Activated CD4-positive, alpha-beta T cell treated with anti-CD3 and anti-CD28 coated beads for 48 hours (primary cell): ENCODE results near the gene MYOT.
"Not testable (repeated sequence)": the region's sequence is repeated elsewhere in the genome, so short reads cannot be mapped to it uniquely, and the experiment has no call there.

ENCODE experiments used
- DNase-seq: peaks from one replicate; pipeline ENCODE4 v3.0.0-alpha.2; 2020

MYOT gene

DNA sequence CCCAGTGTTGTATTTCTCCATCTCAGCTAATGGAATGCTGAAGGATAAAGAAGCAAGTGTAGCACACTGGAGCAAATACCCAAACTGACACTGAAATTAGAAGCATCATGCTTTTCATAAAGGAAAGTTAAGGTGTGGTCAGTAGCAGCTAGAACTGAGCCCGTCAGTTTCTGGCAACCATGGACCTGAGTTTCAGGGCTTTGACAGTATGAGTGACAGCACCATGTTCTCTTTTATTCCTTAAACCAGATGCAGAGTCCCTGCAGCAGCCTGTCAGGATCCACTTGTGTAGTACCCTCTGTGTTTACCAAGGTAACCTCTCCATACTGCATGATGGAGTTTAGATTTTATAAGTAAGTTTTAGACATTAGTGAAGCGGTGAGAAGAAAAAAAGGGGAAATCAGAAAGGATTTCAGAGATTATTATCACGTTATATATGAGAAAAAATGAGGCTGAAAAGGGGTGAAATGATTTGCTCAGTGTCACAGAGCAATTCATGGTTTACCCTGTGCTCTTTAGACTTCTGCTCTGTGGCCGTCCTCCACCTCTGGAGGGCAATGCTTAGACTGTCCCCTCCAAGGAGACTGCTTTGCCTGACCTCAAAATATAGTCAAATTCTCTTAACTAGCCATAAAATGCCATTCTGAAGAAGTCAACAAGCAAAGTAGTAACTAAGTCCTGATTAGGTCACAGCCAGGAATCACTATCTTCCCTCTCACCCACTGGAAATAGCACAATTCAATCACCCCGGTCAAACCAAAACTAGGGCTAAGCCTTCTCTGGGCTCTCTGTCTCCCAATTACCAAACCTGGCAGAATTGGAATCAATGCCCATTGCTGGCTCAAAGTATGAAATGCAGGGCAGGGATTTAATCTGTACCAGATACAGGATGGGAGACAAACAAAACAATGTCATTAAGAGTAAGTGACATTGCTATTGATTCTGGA lies 10.5 kb upstream of the MYOT start:
- no peak for DNase-seq

DNA sequence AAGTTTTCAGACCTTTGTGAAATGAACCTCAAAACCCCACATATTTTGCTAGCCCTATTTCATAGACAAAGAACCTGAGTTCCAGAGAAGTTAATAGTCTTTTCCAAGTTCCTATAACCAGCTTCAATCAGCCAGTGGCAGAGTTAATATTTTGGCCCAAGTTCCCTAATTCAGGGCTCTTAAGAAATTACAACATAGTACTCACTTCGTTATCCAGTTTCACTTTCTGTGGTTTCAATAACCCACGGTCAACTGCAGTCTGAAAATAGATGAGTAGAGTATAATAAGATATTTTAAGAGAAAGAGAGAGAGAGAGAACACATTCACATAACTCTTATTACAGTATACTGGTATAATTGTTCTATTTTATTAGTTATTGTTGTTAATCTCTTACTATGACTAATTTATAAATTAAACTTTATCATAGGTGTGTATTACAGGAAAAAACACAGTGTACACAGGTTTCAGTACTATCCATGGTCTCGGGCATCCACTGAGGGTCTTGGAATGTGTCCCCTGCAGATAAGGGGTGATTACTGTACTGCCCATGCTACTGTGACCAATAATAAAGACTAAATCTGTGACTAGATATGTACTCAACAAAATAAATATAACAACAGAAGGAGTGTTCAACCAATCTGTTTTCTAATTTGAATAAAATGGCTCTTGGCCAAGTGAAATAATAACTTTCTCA lies 9.3 kb upstream of the MYOT start:
- no peak for DNase-seq

DNA sequence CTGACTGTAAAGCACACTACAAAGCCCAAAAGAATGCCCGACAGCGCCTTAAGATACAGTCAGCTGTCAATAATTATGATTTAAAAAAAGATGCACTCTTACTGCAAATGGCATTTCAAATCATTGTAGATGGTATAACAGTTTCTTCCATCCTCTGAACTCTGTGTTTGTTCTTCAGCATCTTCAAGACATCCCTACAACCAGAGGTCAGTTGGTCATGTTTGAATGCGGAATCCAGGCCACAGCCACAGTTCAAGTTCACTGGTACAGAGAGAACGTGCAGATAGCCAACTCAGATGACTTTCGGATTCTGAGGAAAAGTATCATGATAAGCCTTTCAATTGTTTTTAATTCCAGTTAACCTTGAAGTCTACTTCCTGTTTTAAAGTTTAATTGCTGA lies 8.7 kb upstream of the MYOT start:
- no peak for DNase-seq

DNA sequence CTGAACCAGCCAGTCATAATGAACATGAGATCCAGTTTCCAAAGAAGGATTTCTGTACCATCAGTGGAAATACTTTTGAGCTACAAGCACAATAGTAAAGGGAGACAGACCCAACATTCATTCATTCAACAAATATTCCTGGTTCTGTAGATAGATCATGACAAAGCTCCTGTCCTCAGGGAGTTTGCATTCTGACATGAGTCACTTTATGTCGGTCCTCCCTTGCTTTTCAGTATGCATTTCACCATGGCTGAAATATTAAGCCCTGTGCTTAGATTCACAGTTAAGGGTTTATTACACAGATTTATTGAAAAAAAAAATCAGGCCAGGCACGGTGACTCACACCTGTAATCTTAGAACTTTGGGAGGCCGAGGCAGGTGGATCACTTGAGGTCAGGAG lies 5.4 kb upstream of the MYOT start:
- no peak for DNase-seq

DNA sequence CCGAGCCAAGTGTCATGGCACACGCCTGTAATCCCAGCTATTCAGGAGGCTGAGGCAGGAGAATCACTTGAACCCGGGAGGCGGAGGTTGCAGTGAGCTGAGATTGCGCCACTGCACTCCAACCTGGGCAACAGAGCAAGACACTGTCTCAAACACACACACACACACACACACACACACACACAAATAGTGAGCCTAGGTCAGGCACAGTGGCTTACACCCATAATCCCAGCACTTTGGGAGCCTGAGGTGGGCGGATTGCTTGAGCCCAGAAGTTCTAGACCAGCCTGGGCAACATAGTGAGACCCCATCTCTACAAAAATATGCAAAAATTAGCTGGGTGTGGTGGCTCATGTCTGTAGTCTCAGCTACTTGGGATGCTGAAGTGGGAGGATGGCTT lies 4.0 kb upstream of the MYOT start:
- DNase-seq: not testable (repeated sequence)

DNA sequence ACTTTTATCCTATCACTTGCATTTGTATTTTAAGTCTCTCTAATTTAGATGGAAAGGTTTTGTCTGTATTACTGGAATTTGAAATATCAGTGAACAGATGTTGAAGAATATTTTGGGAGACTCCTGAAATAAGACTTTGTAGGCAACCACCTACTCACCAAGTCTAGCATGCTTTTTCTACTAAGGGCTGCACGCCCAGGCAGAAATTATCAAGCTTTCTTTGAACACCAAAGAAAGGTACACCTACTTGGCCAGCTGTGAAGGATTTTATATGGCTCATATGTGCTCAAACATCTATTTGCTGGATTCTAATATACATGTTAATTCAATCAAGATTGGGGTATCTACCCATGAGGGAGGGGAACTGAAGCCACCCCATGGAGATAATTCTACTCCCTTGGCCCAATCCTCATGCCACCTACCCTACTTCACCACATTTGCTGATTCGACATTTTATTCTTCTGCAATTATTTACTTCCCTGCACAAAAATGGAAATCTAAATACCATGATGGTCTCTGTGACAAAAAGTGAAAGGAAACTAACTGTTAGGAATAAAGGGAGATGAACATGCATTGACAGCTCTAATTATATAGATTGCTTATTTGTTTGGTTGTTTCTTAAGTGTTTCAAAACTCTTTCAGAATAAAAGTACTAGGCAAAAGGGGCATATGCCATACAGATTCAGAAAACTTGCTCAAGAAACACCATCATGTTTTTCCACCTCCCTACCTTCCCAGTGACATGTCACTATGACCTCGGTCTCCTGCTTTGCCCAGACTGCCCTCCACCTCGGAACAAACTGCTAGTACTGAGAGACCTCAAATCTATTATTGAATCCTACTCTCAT lies 895 bp upstream of the MYOT start:
- DNase-seq: no peak

DNA sequence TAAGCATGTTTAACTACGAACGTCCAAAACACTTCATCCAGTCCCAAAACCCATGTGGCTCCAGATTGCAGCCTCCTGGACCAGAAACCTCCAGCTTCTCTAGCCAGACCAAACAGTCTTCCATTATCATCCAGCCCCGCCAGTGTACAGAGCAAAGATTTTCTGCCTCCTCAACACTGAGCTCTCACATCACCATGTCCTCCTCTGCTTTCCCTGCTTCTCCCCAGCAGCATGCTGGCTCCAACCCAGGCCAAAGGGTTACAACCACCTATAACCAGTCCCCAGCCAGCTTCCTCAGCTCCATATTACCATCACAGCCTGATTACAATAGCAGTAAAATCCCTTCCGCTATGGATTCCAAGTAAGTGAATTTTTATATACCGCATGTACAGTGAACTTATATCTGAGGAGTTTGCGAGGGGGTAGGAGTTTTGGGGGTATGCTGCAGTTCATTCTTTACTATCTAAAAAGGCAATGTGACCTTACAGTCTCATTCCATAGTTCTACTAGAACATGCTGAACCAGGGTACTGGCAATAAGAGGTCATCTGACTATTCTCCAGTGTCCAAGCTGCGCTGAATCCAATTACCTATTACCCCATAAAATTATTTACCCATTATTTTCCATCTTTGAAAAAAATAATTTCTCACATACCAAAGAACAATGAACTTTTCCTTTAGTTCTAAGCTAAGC lies 3.1 kb downstream of the MYOT start:
- no peak for DNase-seq

DNA sequence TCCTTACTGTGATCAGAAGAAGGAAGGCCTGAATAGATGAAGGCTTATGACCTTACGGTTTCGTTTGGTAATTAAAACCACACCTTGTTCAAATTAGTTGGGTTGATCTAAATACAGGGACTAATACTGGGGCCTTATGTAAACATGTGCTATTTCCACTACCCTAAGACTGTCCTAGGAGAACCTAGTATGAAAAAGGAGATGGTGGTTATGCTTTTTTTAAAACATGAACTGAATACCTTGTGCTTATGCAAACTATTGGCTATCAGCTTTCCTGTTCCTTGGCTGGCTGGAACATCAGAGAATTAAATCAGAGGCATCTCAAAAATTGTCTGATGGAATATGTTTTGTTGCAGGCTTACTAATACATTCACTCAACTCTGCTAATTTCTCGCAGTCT lies 3.9 kb downstream of the MYOT start:
- DNase-seq: no peak

DNA sequence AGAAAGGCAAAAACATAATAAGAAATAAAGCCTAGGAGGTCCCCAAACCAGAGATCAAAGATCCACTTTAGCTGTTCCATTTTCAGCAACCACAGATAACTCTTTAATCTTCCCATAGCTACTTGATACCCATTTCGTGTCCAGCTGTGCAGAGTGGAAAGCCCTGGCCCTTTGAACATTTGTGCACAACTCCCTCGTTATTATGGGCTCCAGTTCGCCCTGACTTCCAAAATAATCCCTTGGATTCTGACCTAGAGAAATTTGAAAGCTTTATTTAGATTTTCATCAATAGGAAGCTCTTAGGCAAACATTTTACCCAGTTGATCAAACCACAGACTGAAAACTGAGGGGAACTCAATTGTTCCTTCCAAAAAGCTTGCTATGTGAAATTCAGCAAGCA lies 4.8 kb downstream of the MYOT start:
- DNase-seq: no peak

DNA sequence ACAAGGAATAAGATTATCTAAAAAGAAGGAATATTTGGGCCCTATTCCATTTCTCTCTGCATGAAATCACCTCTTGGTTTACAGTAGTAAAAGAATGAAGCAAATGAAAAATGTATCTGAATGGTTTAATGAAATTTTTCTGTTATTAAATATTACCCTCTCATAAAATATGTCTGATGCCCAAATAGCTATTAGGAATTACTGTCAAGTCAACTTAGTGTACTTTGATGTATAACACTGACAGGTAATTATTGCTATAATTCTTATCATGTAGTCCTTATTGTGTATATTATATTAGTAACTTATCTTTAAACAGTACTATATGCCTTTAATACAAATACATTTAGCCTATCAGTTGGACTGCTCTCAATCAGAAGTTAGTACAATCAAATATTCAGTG lies 8.4 kb downstream of the MYOT start:
- DNase-seq: no peak

DNA sequence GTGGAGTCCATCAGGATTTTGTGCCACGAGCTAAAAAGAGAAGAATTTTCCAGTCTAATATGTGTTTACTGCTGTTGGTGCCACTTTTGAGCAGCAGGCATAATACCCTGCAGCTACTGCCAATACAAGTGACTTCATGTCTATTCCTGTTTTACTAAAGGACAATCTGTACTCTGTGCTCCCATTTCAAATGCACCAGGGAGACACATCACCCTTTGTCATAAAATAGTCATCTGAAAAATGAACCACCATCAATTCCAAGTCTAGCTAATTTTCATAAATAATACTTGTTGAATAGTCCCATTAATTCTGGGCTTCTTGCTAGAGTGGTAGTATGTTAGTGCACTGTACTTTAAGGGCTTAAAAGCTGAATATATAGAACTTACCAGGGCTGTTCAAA lies 12.7 kb downstream of the MYOT start:
- DNase-seq: no peak

DNA sequence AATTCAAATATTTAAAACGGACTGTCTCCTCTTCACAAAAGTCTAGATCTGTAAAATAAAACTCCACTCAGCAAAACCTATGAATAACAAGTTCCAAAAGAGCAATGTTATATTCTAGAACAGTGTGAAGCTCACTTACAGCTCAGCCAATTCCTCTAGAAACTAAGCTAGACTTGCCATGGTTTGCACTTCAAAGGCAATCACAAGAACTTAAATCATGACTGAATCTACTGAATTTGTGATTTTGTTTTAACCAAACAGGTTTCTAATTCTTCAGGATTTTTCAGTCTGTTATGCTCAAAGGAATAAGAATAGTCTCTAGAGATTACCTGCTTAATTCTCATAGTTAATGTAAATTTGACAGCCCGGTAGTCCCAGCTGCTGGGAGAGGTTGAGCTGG lies 20.2 kb downstream of the MYOT start:
- DNase-seq: no peak

DNA sequence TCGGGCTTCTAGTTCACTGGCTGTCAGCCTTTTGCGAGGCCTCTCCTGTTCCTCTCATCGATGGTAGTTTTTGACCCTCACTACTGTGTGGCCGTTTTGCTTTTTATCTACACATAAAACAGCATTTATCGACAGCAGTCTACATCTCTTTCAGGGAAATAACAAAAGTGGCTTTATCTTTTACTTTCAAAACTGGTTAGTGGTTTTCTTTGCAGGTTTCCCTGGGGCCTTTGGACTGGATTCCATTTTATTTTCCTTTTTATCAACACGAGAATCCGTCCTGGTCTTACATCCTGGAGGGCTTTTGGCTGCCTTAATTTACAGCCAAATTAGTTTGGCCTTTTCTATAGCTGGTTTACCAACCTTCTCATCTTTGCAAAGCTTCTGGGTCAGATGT lies 20.8 kb downstream of the MYOT start:
- no peak for DNase-seq

DNA sequence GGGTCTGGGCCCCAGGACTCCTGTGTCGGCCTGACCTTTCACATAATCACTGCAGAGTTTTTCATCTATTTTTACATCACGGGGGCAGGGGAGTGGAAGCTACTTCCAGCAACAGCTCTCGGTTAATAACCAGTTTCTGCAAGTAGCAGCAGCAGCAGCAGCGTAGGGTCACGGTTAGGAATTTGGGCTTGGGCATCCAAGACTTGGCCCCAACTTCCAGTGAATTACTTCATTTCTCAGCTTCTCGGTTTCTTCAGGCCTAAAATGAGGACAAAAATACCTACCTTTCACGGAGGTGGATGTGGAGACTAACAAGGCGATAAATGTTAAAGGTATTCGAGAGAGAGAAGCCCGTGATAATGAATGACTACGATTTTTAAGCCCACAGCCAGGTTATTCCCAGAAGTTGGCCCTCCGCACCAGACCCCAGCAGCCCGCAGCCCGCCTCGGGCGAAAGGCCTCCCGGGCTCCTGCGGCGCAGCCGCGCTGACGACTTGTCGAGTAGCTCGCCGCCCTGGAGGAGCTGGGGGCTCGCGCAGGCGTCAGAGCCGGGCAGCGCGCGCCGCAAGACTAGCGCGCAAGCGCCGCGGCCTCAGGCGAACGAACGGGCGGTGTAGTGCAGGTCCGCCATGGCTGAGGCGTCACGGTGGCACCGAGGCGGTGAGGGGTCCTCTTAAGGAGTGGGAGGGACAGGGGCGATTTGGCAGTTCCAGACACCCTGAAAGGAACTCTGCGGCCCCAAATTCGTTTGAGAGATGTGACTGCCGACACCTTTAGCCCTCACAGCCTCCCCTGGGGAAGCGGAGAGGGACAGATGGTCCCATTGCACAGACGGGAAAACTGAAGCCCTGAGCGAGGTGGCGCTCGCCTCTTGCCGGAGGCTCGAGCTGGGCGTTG lies 21.5 kb downstream of the MYOT start, which contains the start of gene PKD2L2:
Gene PKD2L2, plus strand, starts transcription at position 595 of the 897 bp plus-strand sequence. Its CDS starts 35 bp downstream, at position 630.
- peak; percentile 90 for DNase-seq

DNA sequence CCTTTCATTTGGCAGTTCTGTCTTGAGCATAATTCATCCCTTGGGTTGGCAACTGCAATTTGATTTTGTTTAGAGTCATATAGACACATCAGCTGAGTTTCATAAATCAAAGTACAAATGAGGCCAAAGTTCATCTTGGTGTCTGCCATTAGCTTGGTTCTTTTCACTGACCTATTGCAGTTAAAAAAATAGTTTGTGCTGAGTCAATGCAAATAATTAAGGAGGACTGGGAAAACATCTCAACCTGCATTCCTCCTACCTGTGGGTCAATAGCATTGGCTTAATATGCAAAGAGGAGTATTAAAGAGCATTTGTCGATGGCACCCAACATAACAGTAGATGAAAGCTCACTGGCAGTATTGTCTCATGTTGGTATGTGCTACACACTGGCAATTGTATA lies 23.2 kb downstream of the MYOT start:
- DNase-seq: no peak

DNA sequence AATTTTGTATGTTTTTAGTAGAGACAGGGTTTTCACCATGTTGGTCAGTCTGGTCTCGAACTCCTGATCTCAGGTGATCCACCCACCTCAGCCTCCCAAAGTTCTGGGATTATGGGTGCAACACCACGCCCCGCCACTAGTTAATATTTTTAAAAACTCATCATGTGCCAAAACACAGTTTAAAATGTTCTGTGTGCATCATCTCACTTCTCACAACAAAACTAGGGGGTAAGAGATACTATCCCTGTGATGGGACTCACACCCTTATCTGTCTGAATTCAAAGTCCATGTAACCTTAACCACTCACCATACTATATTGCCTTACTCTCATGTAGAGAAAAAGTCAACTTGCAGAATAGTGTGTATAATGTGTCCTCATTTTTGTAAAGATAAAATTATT lies 24.2 kb downstream of the MYOT start:
- peak; percentile 38 for DNase-seq

DNA sequence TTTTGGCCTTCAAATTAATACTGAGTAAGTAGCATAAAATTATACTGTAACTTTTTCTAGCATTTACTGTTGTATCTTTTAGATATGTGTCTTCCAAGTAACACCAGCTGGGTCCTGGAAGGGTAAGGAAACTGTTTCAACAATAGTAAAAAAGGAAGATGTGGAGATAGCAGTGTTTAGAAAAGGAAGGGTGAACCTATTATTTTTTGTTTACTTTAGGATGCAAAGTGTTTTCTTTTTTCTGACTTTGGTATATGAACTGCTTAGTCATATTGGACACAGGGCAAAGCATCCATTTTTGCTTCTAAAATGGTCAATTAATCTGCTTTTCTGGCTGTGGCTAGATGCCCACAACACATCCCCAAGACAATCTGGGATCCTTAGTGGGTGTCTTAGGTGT lies 26.9 kb downstream of the MYOT start:
- no peak for DNase-seq

DNA sequence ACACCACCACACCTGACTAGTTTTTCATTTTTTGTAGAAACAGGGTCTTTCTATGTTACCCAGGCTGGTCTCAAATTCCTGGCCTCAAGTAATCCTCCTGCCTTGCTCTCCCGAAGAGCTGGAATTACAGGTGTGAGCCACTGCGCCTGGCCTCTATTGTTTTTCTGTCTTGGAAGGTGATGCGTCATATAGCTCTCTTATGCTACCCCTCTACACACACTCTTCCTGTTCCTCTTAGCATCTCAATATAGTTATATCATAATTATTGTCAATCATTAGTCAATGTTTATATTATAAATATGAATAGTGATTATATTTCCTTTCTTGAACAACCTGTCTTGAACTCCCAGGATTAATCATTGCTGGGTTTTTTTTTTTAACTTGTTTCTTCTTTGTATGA lies 28.9 kb downstream of the MYOT start:
- DNase-seq: no peak

DNA sequence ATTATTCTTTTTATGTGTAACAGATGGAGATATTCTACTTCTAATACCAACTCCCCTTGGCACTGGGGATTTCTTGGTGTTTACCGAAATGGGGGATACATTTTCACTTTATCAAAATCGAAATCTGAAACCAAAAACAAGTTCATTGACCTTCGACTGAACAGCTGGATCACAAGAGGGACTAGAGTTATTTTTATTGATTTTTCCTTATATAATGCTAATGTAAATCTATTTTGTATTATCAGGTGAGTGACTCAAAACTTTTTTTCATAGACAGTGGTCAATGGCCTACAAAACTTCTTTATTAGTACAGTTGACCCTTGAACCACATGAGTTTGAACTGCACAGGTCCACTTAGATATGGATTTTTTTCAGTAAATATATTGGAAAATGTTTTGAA lies 31.8 kb downstream of the MYOT start:
- no peak for DNase-seq

DNA sequence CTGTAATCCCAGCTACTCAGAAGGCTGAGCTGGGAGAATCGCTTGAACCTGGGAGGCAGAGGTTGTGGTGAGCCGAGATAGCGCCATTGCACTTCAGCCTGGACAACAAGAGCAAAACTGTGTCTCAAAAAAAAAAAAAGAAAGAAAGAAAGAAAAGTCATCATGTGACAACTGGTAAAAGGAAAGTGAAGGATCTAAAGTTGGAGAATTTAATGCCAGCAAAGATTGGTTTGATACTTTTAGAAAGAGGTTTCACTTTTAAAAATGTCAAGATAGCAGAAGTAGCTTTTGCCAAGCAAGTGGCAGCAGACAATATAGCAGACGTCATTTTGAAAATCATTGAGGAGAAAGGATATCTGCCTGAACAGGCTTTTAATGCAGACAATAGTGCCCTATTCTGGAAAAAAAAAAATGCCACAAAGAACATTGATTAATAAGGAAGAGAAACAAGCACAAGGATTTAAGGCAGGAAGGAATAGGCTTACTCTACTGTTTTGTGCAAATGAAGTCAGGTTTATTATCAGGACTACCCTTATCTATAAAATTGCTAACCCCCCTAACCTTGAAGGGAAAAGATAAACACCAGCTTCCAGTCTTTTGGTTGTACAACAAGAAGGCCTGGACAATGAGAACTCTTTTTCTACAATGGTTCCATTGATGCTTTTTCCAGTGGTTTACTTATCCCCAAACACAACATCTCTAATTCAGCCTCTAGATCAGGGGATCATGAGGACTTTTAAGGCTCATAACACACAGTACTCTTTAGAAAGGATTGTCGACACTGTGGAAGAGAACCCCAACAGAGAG lies 33.6 kb downstream of the MYOT start:
- no peak for DNase-seq
